K562 (cell line): ENCODE measurements around the gene NAT8L. TPM values are rescaled to one million over a fixed set of nuclear protein-coding genes. Genes with fewer than 3 reads are reported as not detected.

Source experiments
- ATAC-seq: fragments of 200-7000 bp; cut with Tn5 transposase; 3 replicates; pipeline ENCODE4 v1.9.1; 2020; ENCODE audit warnings: moderate library complexity
- BruUV-seq: library from RNA; stranded (reverse); fragments of 400-500 nt; replicated peaks from 2 replicates; lab custom pipeline; 2021; lab: Mats Ljungman, UMichigan
- CTCF ChIA-PET: fragments of 300-600 bp; formaldehyde crosslinking; extraction: SDS; loops from one replicate; lab custom pipeline; 2021; ENCODE audit warnings: low intra/inter-chr PET ratio; lab: Yijun Ruan, JAX
- POLR2A ChIA-PET: fragments of 300-600, 350-650 bp; sonication (Branson Sonifier 250); formaldehyde crosslinking; extraction: SDS; loops from one replicate; lab custom pipeline; 2021; ENCODE audit warnings: antibody characterized with exemption, inconsistent platforms; lab: Yijun Ruan, JAX
- DNase-seq, 4 experiments: peaks; one replicate each; pipeline versions ENCODE4 v3.0.0 to v3.0.0-alpha.2; 2011 to 2018; ENCODE audit warnings: low spot score in 3 of 4, mixed read lengths in 3 of 4; ENCODE audit errors: extremely low read depth in 1 of 4
- FAIRE-seq: peaks from 2 replicates; lab custom pipeline; 2011; peaks lifted over from hg19 to GRCh38; lab: Jason Lieb, UNC
- H2AFZ ChIP-seq: 2 replicates; pipeline ENCODE4 v1.6.0; 2011; ENCODE audit warnings: low read depth, low read length, control low read depth, inconsistent platforms
- H3K27ac ChIP-seq: fragments of 200-600 bp; 3 replicates; pipeline ENCODE4 v1.8.0; 2011; ENCODE audit warnings: low read depth, mild to moderate bottlenecking, control low read depth, inconsistent platforms, low read length, moderate library complexity, mixed read lengths; ENCODE audit errors: extremely low read depth
- H3K27me3 ChIP-seq, 2 experiments: fragments of 300-600 bp in 1 of 2; 2 replicates in 1 of 2; 3 replicates in 1 of 2; pipeline versions ENCODE4 v1.6.0 to v1.8.0; 2011; ENCODE audit warnings: inconsistent platforms in 2 of 2, low read length in 2 of 2, mild to moderate bottlenecking in 1 of 2, mixed read lengths in 1 of 2, moderate library complexity in 1 of 2; ENCODE audit not compliant: control insufficient read depth in 2 of 2, insufficient read depth in 2 of 2
- H3K36me3 ChIP-seq: fragments of 300-600 bp; 3 replicates; pipeline ENCODE4 v1.8.0; 2011; ENCODE audit warnings: mild to moderate bottlenecking, low read length, inconsistent platforms; ENCODE audit not compliant: control insufficient read depth, insufficient read depth
- H3K4me1 ChIP-seq, 2 experiments: fragments of 200-600 bp in 1 of 2; replicated peaks in 1 of 2; 2 replicates in 1 of 2; 3 replicates in 1 of 2; pipeline versions ENCODE4 v1.5.1 to v1.8.0; 2011; ENCODE audit warnings: inconsistent platforms in 2 of 2, low read length in 2 of 2, mild to moderate bottlenecking in 1 of 2, mixed read lengths in 1 of 2, moderate library complexity in 1 of 2; ENCODE audit not compliant: control insufficient read depth in 2 of 2, insufficient read depth in 2 of 2
- H3K4me2 ChIP-seq: 2 replicates; pipeline ENCODE4 v1.6.1; 2011; ENCODE audit warnings: low read length, control low read depth, inconsistent platforms, mixed read lengths; ENCODE audit not compliant: insufficient read depth
- H3K4me3 ChIP-seq: fragments of 200-600 bp; sonication (generic), shearing (Covaris generic); 2 replicates; pipeline ENCODE4 v1.5.1; 2016; ENCODE audit warnings: control low read depth, inconsistent platforms
- H3K79me2 ChIP-seq: fragments of 200-600 bp; 3 replicates; pipeline ENCODE4 v1.8.0; 2011; ENCODE audit warnings: low read length, inconsistent platforms; ENCODE audit not compliant: control insufficient read depth, insufficient read depth
- H3K9ac ChIP-seq, 2 experiments: 2 replicates each; pipeline versions ENCODE4 v1.6.0 to v1.6.1; 2011; ENCODE audit warnings: low read depth in 2 of 2, low read length in 2 of 2, control low read depth in 1 of 2, inconsistent platforms in 1 of 2, mild to moderate bottlenecking in 1 of 2, mixed read lengths in 1 of 2; ENCODE audit not compliant: insufficient read depth in 1 of 2
- H3K9me1 ChIP-seq: one replicate; pipeline ENCODE4 v1.6.0; 2011; ENCODE audit warnings: inconsistent platforms, mild to moderate bottlenecking, low read length, moderate library complexity; ENCODE audit not compliant: control insufficient read depth, insufficient read depth
- H3K9me3 ChIP-seq: replicated peaks from 2 replicates; pipeline ENCODE4 v1.5.1; 2011; ENCODE audit warnings: low read depth, low read length, inconsistent platforms; ENCODE audit not compliant: control insufficient read depth, insufficient read depth
- H4K20me1 ChIP-seq: replicated peaks from 2 replicates; pipeline ENCODE4 v1.6.1; 2011; ENCODE audit warnings: low read length, inconsistent platforms, mixed read lengths; ENCODE audit not compliant: control insufficient read depth, insufficient read depth
- CBFA2T2 ChIP-seq: fragments of 450-650 bp; conservative IDR thresholded peaks from 2 replicates; pipeline ENCODE4 v1.6.1; 2017; ENCODE audit warnings: mild to moderate bottlenecking
- NCOR1 ChIP-seq: fragments of 450-650 bp; IDR thresholded peaks from 2 replicates; pipeline ENCODE4 v1.6.1; 2016; ENCODE audit warnings: mild to moderate bottlenecking, moderate library complexity
- RAD51 ChIP-seq: fragments of 450-650 bp; IDR thresholded peaks from 2 replicates; pipeline ENCODE4 v1.7.1; 2016; ENCODE audit warnings: low read depth, mild to moderate bottlenecking, borderline replicate concordance
- TFE3 ChIP-seq: fragments of 450-650 bp; formaldehyde crosslinking; IDR thresholded peaks from 2 replicates; pipeline ENCODE4 v1.4.0; 2020; ENCODE audit warnings: mild to moderate bottlenecking, mixed read lengths
- ZBTB2 ChIP-seq: fragments of 450-650 bp; IDR thresholded peaks from 2 replicates; pipeline ENCODE4 v1.6.1; 2016; ENCODE audit warnings: antibody characterized with exemption
- ZNF830 ChIP-seq: fragments of 250-450 bp; sonication (Bioruptor Pico); IDR thresholded peaks from 2 replicates; pipeline ENCODE4 v1.5.0; 2021; ENCODE audit warnings: mild to moderate bottlenecking
- WGBS: fragments of 100-300 bp; shearing (Covaris generic); methylation state at CpG from one replicate; pipeline ENCODE4 v1.1.6; 2016; ENCODE audit warnings: low coverage, mixed read lengths; ENCODE audit not compliant: insufficient coverage; ENCODE audit errors: missing lambda C conversion rate; 5-methylcytosine and 5-hydroxymethylcytosine counted together
- in situ Hi-C: fragments of 300-500 bp; cut with MboI; formaldehyde crosslinking; loops from 4 replicates; pipeline ENCODE4 v1.15.0; 2018; ENCODE audit warnings: inconsistent platforms, mixed read lengths
- intact Hi-C: fragments of 100-400 bp; cut with micrococcal nuclease; formaldehyde crosslinking; loops from 2 replicates; pipeline ENCODE4 v1.14.2; 2022
- polyA plus RNA-seq, 8 experiments: library from polyadenylated mRNA; depleted of rRNA in 4 of 8; stranded (reverse) in 5 of 8; unstranded in 3 of 8; fragments of >200 nt; fragmentation: Nextera tagmentation in 2 of 8; fragmentation: Illumina TruSeq in 1 of 8; extraction: Ambion mirVana in 2 of 8; extraction: Trizol in 1 of 8; gene quantifications; 2 replicates each; pipeline versions ENCODE4 v1.2.1 to v1.2.3, GENCODE V29; 2011 to 2014; ENCODE audit warnings: inconsistent platforms in 1 of 8, missing spikeins in 1 of 8
- total RNA-seq, 7 experiments: library from RNA; depleted of rRNA in 6 of 7; stranded (reverse); fragments of >200 nt in 6 of 7; fragmentation: Illumina TruSeq in 2 of 7; extraction: Trizol in 2 of 7; gene quantifications; 2 replicates each; pipeline versions ENCODE4 v1.2.1 to v1.2.3, GENCODE V29; 2011 to 2021; ENCODE audit warnings: low replicate concordance in 1 of 7
- TF ChIP-seq, protein P1 (sequence below): sonication (generic); formaldehyde crosslinking; IDR thresholded peaks from 2 replicates; pipeline ENCODE4 v1.9.0; 2022; ENCODE audit warnings: mild to moderate bottlenecking, missing genetic modification reagents
- TF ChIP-seq, protein P2 (sequence below): sonication (generic); formaldehyde crosslinking; IDR thresholded peaks from 2 replicates; pipeline ENCODE4 v1.5.0; 2020; ENCODE audit warnings: missing genetic modification reagents

NAT8L gene
- total and polyA plus RNA-seq, 9 of the 15 experiments (the other 6 are each of a cell fraction or from before 2014, with no cell fraction given) = 0.06 to 11.0 (median 1.5) TPM

DNA sequence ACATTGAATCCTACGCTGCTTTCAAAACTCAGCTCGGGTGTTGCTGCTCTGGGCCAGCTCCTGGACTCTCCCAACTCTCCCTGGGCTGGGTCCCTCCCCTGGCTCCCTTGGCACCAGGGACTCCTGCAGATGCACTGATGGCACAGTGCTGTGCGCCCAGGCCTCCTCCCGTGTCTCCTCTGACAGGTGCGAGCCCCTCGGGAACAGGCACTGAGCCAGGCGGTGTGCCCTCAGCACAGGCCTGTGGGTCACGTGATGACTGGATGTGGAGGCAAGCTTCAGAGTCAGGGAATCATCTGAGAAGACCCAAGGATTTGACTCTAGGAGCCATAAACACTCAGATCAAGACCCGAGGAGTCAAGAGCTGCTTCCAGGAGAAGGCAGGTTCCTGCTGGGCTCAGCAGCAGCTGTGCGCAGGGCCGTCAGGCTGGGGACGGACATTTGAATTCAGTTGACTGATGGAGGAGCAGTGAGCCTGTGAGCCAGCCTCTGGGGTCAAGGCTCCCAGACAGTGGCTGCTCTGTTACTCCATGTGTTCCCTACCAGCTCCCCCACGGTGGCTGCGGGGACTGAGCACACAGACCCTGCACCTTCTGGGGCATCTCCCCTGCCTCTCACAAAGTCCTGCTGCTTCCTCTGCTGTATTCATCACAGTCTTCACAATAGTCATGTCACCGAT, 33.0 kb downstream of the NAT8L start:
- H3K4me3 ChIP-seq = no peak overlapping the region
- POLR2A ChIA-PET = interaction anchor here (0.7 to 1.4 kb wide), 2 partner anchors 9 to 162 kb away, joined by 3 read pairs; no protein-coding TSS in a partner anchor
- peaks cover 10 to 52% of the 10 kb centered on the region in 2 experiments for H3K27me3 ChIP-seq
- CTCF ChIA-PET = no interaction called here
- H3K4me1 ChIP-seq = peaks cover 0 to 3% of the 10 kb centered on the region in 2 experiments; a peak in 1 of 5 replicates
- H3K36me3 ChIP-seq = no peaks in the 10 kb centered on the region
- no TSS peak for BruUV-seq
- no peak overlapping the region for H2AFZ ChIP-seq
- TF ChIP-seq NCOR1 = no peak
- TF ChIP-seq RAD51 = peak; percentile 68; the same call in 1 of the 2 replicates
- TF ChIP-seq TFE3 (CRISPR knock-in tag) = peak; percentile 77
- 0 out of 2 replicates have a peak, but pooled peaks have one; percentile 4 for TF ChIP-seq CBFA2T2
- TF ChIP-seq, protein P1, sequence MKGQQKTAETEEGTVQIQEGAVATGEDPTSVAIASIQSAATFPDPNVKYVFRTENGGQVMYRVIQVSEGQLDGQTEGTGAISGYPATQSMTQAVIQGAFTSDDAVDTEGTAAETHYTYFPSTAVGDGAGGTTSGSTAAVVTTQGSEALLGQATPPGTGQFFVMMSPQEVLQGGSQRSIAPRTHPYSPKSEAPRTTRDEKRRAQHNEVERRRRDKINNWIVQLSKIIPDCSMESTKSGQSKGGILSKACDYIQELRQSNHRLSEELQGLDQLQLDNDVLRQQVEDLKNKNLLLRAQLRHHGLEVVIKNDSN (CRISPR knock-in tag) = peak; percentile 65
- TF ChIP-seq ZBTB2 = no peak
- TF ChIP-seq, protein P2, sequence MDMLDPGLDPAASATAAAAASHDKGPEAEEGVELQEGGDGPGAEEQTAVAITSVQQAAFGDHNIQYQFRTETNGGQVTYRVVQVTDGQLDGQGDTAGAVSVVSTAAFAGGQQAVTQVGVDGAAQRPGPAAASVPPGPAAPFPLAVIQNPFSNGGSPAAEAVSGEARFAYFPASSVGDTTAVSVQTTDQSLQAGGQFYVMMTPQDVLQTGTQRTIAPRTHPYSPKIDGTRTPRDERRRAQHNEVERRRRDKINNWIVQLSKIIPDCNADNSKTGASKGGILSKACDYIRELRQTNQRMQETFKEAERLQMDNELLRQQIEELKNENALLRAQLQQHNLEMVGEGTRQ (CRISPR knock-in tag) = peak; percentile 66
- TF ChIP-seq ZNF830 (CRISPR knock-in tag) = no peak
- intact Hi-C loops (no loop called here), in situ Hi-C loops (no loop called here)
- DNase-seq (no peak), ATAC-seq (no peak), FAIRE-seq (no peak)
- WGBS = 11% methylated on average over 15 of the region's 15 CpGs
- no peaks in the 10 kb centered on the region for H4K20me1 ChIP-seq
- H3K9me3 ChIP-seq = no peaks in the 10 kb centered on the region
- H3K9ac ChIP-seq = peak overlapping the region in 1 of 2 experiments; percentile 26; a peak in 1 of 4 replicates
- H3K9me1 ChIP-seq = no peaks in the 10 kb centered on the region
- no peak overlapping the region for H3K4me2 ChIP-seq
- H3K27ac ChIP-seq = no peak overlapping the region
- no peaks in the 10 kb centered on the region for H3K79me2 ChIP-seq
